HG02870 (cell line): ENCODE measurements around the gene STK38L.
"Not testable (repeated sequence)": the region's sequence is repeated elsewhere in the genome, so short reads cannot be mapped to it uniquely, and the experiment has no call there.

ENCODE experiments used
- ATAC-seq: cut with Tn5 transposase; IDR thresholded peaks from one replicate; pipeline ENCODE4 v1.9.1; 2021; ENCODE audit warnings: mild to moderate bottlenecking, moderate library complexity; ENCODE audit not compliant: unreplicated experiment

STK38L gene

GRCh38 chr12:27221625-27222387, 22.3 kb upstream of the STK38L start:
- ATAC-seq, result peak; percentile 75

- no peak for ATAC-seq
Measured at GRCh38 chr12:27226407-27226929, 17.6 kb upstream of the STK38L start.

- no peak for ATAC-seq
Measured at GRCh38 chr12:27229367-27229766, 14.7 kb upstream of the STK38L start.

- not testable (repeated sequence) for ATAC-seq
Measured at GRCh38 chr12:27231374-27231773, 12.7 kb upstream of the STK38L start.

GRCh38 chr12:27233814-27234213, 10.3 kb upstream of the STK38L start:
- no peak for ATAC-seq

GRCh38 chr12:27236498-27236897, 7.6 kb upstream of the STK38L start:
- peak; percentile 60 for ATAC-seq

- peak; percentile 51 for ATAC-seq
Measured at GRCh38 chr12:27237790-27238771, 6.0 kb upstream of the STK38L start.

GRCh38 chr12:27243006-27243405, 1.1 kb upstream of the STK38L start:
- ATAC-seq, result no peak

GRCh38 chr12:27244689-27245488, 803 bp downstream of the STK38L start:
- ATAC-seq, result no peak

- ATAC-seq, result no peak
Measured at GRCh38 chr12:27246141-27246540, 2.1 kb downstream of the STK38L start.

GRCh38 chr12:27246774-27247173, 2.7 kb downstream of the STK38L start:
- no peak for ATAC-seq

GRCh38 chr12:27252934-27253333, 8.8 kb downstream of the STK38L start:
- ATAC-seq, result no peak

GRCh38 chr12:27253347-27253746, 9.3 kb downstream of the STK38L start:
- ATAC-seq, result no peak

GRCh38 chr12:27255806-27256205, 11.7 kb downstream of the STK38L start:
- no peak for ATAC-seq

- no peak for ATAC-seq
Measured at GRCh38 chr12:27257104-27257843, 13.2 kb downstream of the STK38L start.

- ATAC-seq, result no peak
Measured at GRCh38 chr12:27260746-27261145, 16.7 kb downstream of the STK38L start.

GRCh38 chr12:27261866-27262265, 17.8 kb downstream of the STK38L start:
- no peak for ATAC-seq

GRCh38 chr12:27270148-27270547, 26.1 kb downstream of the STK38L start:
- ATAC-seq, result no peak

GRCh38 chr12:27271206-27271605, 27.1 kb downstream of the STK38L start:
- no peak for ATAC-seq
